ENCODE measurements around the gene MED16. TPM values are rescaled to one million over a fixed set of nuclear protein-coding genes. Genes with fewer than 3 reads are reported as not detected.

MED16 gene
- total and polyA plus RNA-seq, 2 experiments from 2014 or later: 26.6 to 66.5 TPM

GRCh38 chr19:848386-848921, 44.5 kb downstream of the MED16 start:
- H3K4me2 ChIP-seq (ENCODE audit: unreplicated experiment): no peak overlapping the region
- no peaks in the 10 kb centered on the region for H3K79me2 ChIP-seq (ENCODE audit: insufficient read depth)
- H3K4me1 ChIP-seq (ENCODE audit: insufficient read depth): 0 out of 2 replicates have a peak, but pooled peaks cover 4% of the 10 kb centered on the region
- WGBS, 2 experiments (ENCODE audit: low coverage in 1 of 2, low lambda C conversion rate in 2 of 2, missing lambda C conversion rate in 2 of 2): 15 to 29% methylated on average over 7 to 12 of the region's 12 CpGs
- H3K36me3 ChIP-seq (ENCODE audit: low read depth): no peaks in the 10 kb centered on the region
- H3K9me3 ChIP-seq (ENCODE audit: low read depth): no peaks in the 10 kb centered on the region
- H3K27ac ChIP-seq: no peak overlapping the region
- H3K9me2 ChIP-seq (ENCODE audit: insufficient read depth): no peaks in the 10 kb centered on the region
- H3K4me3 ChIP-seq: no peak overlapping the region
- no peak for TF ChIP-seq EZH2 (IDR thresholded peaks at IDR 0.05; ENCODE audit: insufficient read depth, poor library complexity, severe bottlenecking)
- TF ChIP-seq EZH2phosphoT487 (IDR thresholded peaks at IDR 0.05; ENCODE audit: insufficient read depth, low read depth): no peak
- no peak overlapping the region for H2AFZ ChIP-seq
- in situ Hi-C loops (cut with MboI): no loop called here
- H3K9ac ChIP-seq: no peak overlapping the region
- peaks cover 38% of the 10 kb centered on the region for H3K27me3 ChIP-seq (replicated peaks; ENCODE audit: insufficient read depth)
- DNase-seq: peak; percentile 40
- 0 out of 2 replicates have a peak, but pooled peaks cover 3% of the 10 kb centered on the region for H3F3A ChIP-seq (ENCODE audit: insufficient read depth)
- no peaks in the 10 kb centered on the region for H4K20me1 ChIP-seq (ENCODE audit: insufficient read depth)

DNA sequence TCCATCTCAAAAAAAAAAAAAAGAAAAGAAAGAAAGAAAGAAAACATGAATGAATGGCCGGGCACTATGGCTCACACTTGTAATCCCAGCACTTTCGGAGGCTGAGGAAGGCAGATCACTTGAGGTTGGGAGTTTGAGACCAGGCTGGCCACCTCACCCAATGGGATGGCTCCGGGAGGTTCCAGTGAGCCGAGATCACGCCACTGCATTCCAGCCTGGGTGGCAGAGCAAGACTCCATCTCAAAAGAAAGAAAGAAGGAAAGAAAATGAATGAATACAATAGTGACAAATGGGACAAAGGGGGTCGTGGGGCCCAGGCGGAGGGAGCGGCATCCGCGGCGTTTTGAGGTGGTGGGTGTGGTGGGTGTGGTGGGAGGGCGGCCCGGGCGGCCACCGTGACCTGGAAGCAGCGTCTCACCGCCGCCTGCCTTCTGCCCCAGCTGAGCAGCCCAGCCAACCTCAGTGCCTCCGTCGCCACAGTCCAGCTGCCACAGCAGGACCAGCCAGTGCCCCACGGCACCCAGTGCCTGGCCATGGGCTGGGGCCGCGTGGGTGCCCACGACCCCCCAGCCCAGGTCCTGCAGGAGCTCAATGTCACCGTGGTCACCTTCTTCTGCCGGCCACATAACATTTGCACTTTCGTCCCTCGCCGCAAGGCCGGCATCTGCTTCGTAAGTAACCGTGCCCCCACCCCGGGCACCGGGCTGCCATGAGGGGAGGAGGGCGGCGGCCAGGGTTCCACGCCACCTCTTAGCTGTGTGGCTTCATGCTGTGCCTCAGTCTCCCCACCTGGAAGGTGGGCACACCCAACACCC, 47.1 kb downstream of the MED16 start:
- H3K4me3 ChIP-seq: no peak overlapping the region
- no peaks in the 10 kb centered on the region for H3K36me3 ChIP-seq (ENCODE audit: low read depth)
- H3K9me2 ChIP-seq (ENCODE audit: insufficient read depth): no peaks in the 10 kb centered on the region
- in situ Hi-C loops (cut with MboI): no loop called here
- no peaks in the 10 kb centered on the region for H3K79me2 ChIP-seq (ENCODE audit: insufficient read depth)
- 0 out of 2 replicates have a peak, but pooled peaks cover 3% of the 10 kb centered on the region for H3F3A ChIP-seq (ENCODE audit: insufficient read depth)
- H3K9ac ChIP-seq: no peak overlapping the region
- H3K9me3 ChIP-seq (ENCODE audit: low read depth): no peaks in the 10 kb centered on the region
- 0 out of 2 replicates have a peak, but pooled peaks cover 4% of the 10 kb centered on the region for H3K4me1 ChIP-seq (ENCODE audit: insufficient read depth)
- no peak overlapping the region for H3K27ac ChIP-seq
- no peak for DNase-seq
- TF ChIP-seq EZH2phosphoT487 (IDR thresholded peaks at IDR 0.05; ENCODE audit: insufficient read depth, low read depth): no peak
- no peak for TF ChIP-seq EZH2 (IDR thresholded peaks at IDR 0.05; ENCODE audit: insufficient read depth, poor library complexity, severe bottlenecking)
- H3K27me3 ChIP-seq (replicated peaks; ENCODE audit: insufficient read depth): peaks cover 49% of the 10 kb centered on the region
- no peak overlapping the region for H3K4me2 ChIP-seq (ENCODE audit: unreplicated experiment)
- H4K20me1 ChIP-seq (ENCODE audit: insufficient read depth): no peaks in the 10 kb centered on the region
- WGBS, 2 experiments (ENCODE audit: low coverage in 1 of 2, low lambda C conversion rate in 2 of 2, missing lambda C conversion rate in 2 of 2): 67 to 69% methylated on average over 21 to 37 of the region's 37 CpGs
- H2AFZ ChIP-seq: no peak overlapping the region

DNA sequence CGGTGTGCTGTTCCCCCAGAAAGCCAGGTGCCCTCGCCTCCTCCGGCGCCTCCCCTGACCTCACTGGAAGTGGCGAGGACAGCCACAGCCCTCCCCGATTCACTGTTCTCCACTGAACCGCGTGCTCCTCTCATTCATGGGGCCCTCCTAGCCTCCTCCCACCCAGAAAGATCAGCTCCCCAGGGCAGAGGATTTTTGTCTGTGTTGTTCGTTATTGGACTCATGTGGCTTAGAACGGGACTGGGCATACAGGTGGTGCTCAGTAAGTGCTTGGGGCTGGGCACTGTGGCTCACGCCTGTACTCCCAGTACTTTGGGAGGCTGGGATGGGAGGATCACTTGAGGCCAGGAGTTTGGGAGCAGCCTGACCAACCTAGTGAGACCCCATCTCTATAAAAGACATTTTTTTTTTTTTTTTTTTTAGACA, 48.4 kb downstream of the MED16 start:
- H3K27ac ChIP-seq: no peak overlapping the region
- peak; percentile 46 for TF ChIP-seq EZH2 (IDR thresholded peaks at IDR 0.05; ENCODE audit: insufficient read depth, poor library complexity, severe bottlenecking)
- no peak for TF ChIP-seq EZH2phosphoT487 (IDR thresholded peaks at IDR 0.05; ENCODE audit: insufficient read depth, low read depth)
- in situ Hi-C loops (cut with MboI): no loop called here
- no peaks in the 10 kb centered on the region for H3K9me2 ChIP-seq (ENCODE audit: insufficient read depth)
- H3K27me3 ChIP-seq (replicated peaks; ENCODE audit: insufficient read depth): peaks cover 49% of the 10 kb centered on the region
- DNase-seq: no peak
- no peak overlapping the region for H3K4me2 ChIP-seq (ENCODE audit: unreplicated experiment)
- WGBS, 2 experiments (ENCODE audit: low coverage in 1 of 2, low lambda C conversion rate in 2 of 2, missing lambda C conversion rate in 2 of 2): 14 to 21% methylated on average over 7 to 11 of the region's 11 CpGs
- no peaks in the 10 kb centered on the region for H4K20me1 ChIP-seq (ENCODE audit: insufficient read depth)
- no peaks in the 10 kb centered on the region for H3F3A ChIP-seq (ENCODE audit: insufficient read depth)
- no peaks in the 10 kb centered on the region for H3K79me2 ChIP-seq (ENCODE audit: insufficient read depth)
- H3K9me3 ChIP-seq (ENCODE audit: low read depth): no peaks in the 10 kb centered on the region
- no peak overlapping the region for H3K9ac ChIP-seq
- no peaks in the 10 kb centered on the region for H3K36me3 ChIP-seq (ENCODE audit: low read depth)
- H3K4me1 ChIP-seq (ENCODE audit: insufficient read depth): no peaks in the 10 kb centered on the region
- H3K4me3 ChIP-seq: no peak overlapping the region
- H2AFZ ChIP-seq: no peak overlapping the region

DNA sequence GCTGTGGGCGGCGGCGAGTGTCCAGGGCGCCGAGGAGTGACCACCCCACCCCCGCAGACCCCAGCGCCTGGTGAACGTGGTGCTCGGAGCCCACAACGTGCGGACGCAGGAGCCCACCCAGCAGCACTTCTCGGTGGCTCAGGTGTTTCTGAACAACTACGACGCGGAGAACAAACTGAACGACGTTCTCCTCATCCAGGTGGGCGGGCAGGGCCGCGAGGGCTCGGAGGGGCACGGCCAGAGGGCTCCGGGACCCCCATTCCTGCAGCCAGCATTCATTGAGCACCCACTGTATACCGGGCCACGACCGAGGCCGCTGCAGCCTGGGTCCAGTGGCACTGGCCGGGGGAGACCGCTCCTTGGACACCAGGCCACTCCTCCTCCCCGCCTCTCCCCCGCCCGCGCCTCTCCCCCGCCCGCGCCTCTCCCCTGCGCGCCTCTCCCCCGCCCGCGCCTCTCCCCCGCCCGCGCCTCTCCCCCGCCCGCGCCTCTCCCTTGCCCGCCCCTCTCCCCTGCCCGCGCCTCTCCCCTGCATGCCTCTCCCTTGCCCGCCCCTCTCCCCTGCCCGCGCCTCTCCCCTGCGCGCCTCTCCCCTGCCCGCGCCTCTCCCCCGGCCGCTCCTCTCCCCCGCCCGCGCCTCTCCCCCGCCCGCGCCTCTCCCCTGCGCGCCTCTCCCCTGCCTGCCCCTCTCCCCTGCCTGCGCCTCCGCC, 49.0 kb downstream of the MED16 start:
- H3K27me3 ChIP-seq (replicated peaks; ENCODE audit: insufficient read depth): peaks cover 49% of the 10 kb centered on the region
- WGBS, 2 experiments (ENCODE audit: low coverage in 1 of 2, low lambda C conversion rate in 2 of 2, missing lambda C conversion rate in 2 of 2): 6 to 9% methylated on average over 16 to 70 of the region's 70 CpGs
- H2AFZ ChIP-seq: no peak overlapping the region
- no peaks in the 10 kb centered on the region for H3K4me1 ChIP-seq (ENCODE audit: insufficient read depth)
- H3K79me2 ChIP-seq (ENCODE audit: insufficient read depth): no peaks in the 10 kb centered on the region
- H3K4me2 ChIP-seq (ENCODE audit: unreplicated experiment): no peak overlapping the region
- H4K20me1 ChIP-seq (ENCODE audit: insufficient read depth): no peaks in the 10 kb centered on the region
- H3K9me3 ChIP-seq (ENCODE audit: low read depth): no peaks in the 10 kb centered on the region
- no peaks in the 10 kb centered on the region for H3K36me3 ChIP-seq (ENCODE audit: low read depth)
- TF ChIP-seq EZH2phosphoT487 (IDR thresholded peaks at IDR 0.05; ENCODE audit: insufficient read depth, low read depth) (no peak), EZH2 (IDR thresholded peaks at IDR 0.05; ENCODE audit: insufficient read depth, poor library complexity, severe bottlenecking) (no peak)
- in situ Hi-C loops (cut with MboI): no loop called here
- H3K27ac ChIP-seq: no peak overlapping the region
- no peak for DNase-seq
- no peaks in the 10 kb centered on the region for H3K9me2 ChIP-seq (ENCODE audit: insufficient read depth)
- H3K4me3 ChIP-seq: no peak overlapping the region
- H3F3A ChIP-seq (ENCODE audit: insufficient read depth): no peaks in the 10 kb centered on the region
- H3K9ac ChIP-seq: no peak overlapping the region
